NOMO-1 treated with DMSO at 0.1 percent for 48 hours (cell line): ENCODE measurements around the gene OCA2.
"Not testable (repeated sequence)": the region's sequence is repeated elsewhere in the genome, so short reads cannot be mapped to it uniquely, and the experiment has no call there.

Source experiments
- DNase-seq: peaks from one replicate; lab custom pipeline; 2025; ENCODE audit not compliant: unreplicated experiment; lab: John Stamatoyannopoulos, UW

Gene OCA2

DNA sequence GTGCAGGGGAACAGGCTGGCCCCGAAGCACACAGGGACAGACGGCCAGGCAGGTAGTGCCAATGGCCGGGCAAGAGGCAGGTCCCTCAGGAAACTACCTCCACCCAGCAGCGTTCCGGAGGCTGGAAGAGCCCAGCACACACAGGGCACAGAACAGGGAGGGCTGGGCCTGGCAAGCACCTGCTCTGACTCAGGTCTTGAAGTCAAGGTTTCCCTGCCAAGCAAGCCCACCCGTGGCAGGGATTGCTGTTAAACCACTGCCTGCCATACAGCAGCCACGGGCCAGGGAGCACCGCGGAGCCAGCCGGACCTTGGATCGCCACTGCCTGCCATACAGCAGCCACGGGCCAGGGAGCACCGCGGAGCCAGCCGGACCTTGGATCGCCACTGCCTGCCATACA lies 22.5 kb upstream of the OCA2 start:
- DNase-seq = not testable (repeated sequence)

DNA sequence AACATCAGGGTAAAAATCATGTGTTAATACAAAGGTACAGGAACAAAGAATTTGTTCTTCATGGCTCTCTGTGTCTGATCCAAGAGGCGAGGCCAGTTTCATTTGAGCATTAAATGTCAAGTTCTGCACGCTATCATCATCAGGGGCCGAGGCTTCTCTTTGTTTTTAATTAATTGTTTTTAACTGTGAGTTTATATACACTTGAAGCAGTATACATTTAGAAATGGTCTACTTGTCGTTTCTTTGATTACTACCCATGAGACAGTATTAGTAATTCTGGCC lies 21.2 kb upstream of the OCA2 start:
- DNase-seq = no peak

DNA sequence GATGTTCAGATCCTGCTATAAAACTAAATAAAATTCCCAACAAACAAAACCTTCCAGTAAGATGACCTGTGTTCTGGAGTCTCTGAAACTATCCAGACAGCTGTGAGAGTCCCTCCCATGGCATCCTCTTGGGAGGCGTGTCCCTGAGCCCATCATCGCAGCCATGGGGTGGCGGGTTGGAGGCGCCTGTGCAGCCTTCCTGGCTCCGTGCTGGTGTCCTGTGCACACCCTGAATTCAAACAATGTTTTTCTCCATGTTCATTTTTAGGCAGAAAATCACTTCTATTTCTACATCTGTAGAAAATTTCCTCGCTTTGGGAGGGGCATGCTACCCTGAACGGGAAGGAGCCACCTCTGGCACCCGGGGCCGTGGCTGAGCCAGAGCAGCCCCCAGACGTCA lies 19.4 kb upstream of the OCA2 start:
- no peak for DNase-seq

DNA sequence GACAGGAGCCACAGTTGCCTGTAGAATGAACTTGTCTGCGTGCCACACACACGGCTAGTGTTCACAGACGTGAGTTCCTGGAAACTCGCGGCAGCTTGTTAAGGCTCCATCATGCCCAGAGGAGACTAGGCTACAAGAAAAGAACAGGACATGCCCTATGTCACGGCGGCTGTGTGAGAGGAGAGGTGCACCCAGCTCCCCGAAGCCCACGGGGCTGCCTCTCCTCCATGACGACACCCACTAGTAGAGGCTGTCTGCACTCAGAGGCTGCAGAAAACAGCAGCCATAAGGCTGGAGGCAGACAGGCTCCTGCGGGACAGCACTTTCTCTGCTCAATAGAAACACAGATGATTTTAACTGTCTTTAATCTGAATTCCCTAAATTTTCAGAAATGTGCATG lies 19.0 kb upstream of the OCA2 start:
- DNase-seq = no peak

DNA sequence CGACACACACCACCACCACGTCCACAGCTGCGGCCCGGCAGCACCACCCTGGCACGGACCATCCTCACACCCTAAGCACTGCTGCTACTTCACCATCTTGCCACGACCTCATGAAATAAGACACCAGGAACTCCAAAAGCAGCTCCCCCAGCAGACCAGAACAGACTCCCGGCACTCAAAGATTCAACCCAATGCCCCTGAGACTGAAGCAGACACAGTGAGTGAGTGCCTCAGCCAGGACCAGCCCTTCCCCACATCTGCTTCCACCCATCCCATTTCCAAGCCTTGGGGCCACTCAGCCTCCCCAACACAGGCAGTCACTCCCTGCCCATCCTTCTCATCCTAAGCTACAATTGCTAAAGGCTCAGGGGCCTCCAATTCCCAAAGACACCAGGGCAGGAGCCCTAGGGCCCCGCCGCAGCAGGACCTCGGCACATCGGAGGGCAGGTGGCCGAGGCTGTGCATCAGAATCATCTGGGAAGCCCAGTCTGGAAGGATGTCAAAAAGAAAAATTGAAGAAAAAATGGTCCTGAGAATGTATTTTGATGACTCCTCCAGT lies 18.4 kb upstream of the OCA2 start:
- no peak for DNase-seq

DNA sequence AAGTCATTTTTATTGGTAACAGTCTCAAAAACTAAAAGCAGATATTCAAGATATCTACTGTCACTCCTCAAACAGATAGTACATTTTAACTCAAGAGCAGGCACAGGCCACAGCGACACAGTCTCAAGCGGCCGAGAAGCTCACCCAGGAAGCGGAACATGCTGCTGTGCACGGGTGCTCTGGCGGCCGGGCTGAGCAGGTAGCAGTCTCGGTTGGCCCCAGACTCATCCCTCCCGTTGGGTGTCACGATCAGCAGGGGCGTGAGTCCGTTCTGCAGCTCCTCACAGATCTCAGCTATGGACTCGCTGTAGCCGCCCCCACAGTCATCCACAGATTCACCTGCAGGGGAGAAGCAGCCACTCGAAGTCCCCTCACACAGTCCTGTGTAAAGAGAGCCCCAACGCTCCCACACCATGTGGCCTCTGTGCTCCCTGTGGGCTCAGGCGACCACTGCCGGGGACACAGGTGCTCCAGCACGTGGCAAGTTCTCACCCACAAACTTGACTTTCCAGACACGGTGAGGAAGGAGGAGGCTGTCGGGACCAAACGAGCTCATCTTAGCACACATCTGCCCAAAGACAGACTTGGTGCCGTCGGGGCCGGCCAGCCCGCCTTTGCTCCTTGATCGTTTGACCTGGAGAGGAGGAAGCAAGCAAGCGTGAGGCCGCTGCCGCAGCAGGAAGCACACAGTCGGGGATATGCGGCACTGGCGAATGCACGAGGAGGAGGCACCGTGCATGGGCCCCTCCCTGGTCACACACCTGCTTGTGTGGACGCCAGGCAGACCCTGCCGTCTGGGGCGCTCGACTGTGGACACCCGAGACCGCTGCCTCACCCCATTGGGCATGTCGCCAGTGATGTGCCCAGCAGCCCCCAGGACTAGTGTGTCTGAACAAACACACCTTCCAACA lies 17.7 kb upstream of the OCA2 start:
- no peak for DNase-seq

DNA sequence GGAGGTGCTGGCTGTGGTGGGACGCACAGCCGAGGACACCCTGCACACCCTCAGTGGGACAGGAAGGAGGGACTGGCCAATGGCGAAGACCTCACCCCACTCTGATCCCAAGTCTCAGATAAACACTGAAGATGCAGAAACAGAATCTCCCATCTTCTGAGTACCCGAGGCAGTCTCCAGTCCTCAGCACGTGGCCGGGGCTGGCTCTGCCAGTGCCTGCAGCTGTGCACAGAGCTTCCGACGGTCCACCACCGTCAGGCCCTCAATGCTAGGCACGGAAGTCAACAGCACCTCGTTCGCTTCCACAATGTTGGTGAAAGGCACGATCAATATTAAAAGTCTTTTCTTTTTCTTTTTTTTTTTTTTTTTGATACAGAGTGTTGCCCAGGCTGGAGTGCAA lies 16.8 kb upstream of the OCA2 start:
- DNase-seq = no peak

DNA sequence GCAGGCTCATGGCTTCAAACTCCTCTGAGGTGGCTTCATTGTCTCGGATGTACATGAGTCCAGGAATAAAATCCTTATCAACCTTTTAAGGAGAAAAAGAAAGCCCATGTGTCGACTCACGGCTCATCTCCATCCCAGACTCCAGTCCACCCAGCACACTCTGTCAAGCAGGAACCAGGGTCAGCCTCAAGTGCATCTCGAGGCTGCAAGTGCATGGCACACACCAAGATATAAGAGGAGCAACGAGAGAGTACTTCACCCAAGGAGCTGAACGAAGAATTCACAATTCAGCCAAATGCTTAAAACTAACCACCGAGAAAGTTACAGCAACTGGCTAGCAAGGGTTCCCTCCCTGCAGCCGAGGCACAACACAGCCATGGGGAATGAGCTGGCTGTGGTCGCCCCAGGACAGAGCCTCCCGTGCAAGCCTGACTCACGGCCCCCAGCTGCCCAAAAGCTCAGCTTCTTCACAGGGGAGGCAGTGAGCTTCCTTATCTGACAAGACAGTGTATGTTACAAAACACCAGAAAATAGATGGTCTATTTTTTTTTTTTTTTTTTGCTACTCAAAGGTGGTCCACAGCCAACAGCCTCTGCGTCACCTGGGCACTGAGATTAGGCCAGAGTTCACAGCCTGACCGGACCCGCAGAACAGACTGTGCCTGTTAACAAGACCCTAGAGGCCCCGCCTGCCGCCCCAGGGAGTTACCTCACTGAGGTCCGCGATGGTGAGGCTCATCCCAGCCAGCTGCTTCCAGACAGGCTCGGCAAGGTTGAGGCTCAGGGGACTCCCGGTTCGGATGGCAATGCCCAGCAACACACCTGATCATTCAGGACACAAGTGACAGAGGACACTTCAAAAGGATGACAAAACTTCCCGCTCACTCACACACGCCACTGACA lies 15.9 kb upstream of the OCA2 start:
- no peak for DNase-seq

DNA sequence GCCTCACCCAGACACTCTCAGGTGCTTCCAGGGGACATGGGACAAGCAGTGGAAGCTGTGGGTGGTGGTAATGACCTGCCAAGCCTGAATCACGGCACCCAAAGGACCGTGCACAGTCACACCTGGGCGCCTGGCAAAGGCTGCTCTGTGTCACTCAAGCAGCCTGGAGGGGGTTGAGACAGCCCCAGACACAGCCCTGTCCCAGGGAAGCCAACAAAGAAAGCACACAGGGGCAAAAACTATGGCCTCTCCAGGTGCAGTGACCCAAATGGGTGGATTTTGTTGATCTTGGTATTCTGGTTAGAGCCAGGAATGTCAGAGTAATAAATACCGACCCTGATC lies 15.0 kb upstream of the OCA2 start:
- no peak for DNase-seq

DNA sequence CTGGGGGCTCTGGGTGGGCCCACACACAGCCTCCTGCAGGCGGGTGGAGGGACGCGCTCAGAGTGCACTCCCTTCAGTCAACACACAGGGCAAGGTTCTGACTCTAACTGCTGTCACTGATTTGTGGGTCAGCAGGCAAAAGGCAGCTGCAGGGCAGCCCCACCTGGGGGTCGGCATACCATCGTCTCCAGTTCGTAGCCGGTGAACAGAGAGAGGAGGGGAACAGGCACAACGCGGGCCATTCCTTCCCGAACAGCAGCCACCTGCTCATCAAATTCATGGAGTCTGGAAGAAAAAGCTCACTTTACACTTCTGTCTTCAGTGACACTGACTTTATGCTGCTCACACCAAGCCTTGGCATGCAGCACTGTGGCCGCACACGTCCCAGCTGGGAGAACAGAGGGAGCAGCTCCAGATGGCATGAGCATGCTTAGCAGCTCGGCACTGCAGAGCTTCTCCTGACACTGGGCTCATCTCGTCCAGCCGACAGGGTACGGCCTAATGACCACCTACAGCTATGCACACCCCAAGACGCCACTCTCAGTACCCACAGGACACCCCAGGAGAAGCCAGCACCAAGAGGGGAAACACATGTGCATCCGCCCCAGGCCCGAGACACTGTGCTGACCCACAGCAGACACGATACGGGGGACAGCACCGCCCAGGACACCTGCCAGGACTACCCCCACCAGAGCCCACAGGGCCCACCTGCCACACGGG lies 14.4 kb upstream of the OCA2 start:
- DNase-seq = no peak

DNA sequence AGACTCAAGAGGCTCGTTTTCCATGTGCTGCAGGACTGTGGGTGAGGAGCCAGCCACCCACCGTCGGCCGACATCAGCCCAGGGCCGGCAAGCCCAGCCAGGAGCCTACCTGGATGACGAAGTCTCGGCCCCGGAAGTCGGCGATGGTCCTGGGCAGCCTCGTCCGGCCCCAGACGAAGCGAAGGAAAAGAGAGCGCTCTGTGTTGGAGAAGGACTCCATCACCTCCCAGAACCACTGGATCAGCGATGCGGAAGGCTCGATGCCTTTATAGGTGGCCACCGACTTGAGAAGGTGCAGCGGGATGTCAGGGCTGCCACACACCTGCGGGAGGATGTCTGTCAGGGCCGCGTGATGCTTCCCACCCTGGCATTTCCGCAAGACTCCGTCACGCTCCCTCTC lies 13.8 kb upstream of the OCA2 start:
- no peak for DNase-seq

DNA sequence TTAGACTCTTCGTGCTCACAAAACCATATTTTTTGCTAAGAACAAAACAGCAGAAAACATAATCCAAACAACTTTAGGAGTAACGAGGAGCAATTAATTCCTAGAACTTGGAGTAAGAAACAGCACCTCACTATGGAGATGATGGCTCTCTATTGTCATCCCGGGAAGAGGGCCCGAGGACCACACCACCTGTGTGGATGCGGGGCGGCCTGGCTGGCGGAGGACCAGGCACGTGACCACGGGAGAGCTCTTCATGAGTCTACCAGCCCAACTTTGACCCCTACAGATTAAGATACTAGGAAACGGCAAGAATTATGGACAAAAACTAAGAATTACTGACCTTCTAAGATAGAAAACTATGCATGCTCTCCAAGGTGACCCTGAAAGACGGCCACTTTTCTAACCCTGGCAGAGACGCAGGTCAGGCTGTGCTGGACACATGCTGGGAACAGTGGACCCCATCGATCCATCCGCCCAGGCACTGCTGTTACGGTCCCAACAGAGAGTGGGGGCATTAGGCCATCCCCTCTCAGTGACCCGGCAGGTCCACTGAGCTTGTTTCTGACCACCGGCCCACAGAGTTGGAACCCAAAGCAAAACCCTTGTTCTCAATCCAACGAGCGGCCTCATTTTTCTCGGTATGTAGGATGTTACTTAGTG lies 13.1 kb upstream of the OCA2 start:
- no peak for DNase-seq

DNA sequence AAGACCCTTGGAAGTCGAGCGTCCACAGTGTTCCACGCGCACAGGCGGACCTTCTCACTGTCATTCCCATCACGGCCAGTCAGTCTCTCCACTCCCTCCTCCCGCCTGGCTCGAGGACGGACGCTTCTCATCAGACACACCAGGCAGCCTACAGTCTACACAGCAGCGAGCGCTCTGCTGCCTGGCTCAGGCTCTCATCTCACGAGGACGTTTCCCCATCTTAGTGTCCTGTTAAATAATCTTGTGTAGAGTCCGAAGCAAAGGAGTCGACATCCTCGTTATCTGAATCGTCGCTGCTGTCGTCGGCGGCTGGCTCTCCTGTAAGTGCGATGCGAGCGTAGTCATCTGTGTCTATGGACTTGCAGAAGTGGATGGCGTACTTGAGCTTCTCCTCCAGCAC lies 12.4 kb upstream of the OCA2 start:
- no peak for DNase-seq

DNA sequence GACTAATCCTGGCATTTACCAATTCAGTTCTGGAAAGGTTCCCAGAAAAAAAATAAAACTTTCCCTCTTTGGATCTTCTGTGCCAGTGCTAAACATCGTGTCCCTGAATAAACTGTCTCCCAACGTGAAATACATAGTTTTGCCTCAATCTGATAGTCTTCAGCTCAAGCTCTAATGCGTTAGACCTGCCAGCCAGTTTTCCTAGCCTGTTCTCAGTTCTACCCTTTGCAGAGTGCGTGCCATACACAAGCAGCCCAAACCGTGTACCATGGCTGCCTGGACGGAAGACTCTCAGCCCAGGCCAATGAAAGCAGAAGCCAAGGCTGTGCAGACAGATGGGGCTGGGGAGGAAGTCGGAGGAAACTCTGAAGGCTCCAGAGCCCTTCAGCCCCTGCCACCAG lies 11.4 kb upstream of the OCA2 start:
- no peak for DNase-seq

DNA sequence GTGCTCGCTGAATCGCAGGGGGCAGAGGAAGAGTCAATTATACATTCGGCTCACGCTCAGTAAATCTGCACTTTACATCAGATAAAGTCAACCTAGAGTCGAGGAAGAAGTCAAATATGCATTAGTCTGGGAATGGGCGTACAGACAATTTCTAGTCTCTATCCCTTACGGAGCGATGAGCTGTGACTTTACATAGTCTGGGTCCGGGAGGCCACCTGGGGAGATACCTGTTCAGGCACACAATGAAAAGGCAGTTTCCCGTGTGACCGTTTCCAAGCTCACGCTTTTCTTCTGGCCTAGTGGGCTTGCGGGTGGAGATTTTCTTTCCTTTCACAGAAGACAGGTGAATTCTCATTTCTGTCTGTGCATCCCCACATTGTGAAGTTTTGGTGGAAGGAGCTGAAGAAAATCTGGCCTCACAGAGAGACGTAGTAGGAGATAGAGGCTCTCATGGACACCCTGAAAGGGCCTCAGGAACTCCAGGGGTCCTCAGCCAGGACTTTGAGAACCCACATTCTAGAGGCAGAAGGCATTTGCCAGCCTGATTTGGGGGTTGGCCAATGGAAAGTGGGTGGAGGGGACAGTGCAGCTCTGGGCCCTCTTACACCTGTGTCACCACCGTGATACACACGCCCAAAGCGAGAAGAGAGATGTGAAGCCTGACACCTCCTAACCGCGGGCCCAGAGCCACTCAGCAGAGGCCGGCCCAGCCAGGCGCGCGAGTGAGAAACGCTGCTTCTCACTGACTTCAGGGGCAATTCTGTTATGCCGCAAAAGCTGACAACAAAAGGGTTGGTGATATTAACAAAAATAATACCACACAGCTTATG lies 10.7 kb upstream of the OCA2 start:
- no peak for DNase-seq

DNA sequence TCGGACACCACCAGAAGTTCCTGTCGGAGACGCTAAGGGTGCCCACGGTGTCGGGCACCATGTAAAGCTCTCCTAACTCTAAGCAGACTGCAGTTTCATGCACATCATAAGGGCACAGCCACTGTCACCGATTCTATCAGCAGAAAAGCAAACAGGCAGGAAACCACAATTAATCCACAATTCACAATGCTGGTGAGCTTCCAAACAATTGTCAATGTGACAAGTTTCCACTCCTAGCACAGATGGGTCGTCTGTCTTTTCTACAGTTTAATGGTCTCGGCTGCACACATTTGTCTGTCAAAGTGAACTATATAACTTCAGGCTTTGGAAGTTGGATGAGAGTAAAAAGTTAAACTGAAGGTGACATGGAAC lies 8.8 kb upstream of the OCA2 start:
- no peak for DNase-seq

DNA sequence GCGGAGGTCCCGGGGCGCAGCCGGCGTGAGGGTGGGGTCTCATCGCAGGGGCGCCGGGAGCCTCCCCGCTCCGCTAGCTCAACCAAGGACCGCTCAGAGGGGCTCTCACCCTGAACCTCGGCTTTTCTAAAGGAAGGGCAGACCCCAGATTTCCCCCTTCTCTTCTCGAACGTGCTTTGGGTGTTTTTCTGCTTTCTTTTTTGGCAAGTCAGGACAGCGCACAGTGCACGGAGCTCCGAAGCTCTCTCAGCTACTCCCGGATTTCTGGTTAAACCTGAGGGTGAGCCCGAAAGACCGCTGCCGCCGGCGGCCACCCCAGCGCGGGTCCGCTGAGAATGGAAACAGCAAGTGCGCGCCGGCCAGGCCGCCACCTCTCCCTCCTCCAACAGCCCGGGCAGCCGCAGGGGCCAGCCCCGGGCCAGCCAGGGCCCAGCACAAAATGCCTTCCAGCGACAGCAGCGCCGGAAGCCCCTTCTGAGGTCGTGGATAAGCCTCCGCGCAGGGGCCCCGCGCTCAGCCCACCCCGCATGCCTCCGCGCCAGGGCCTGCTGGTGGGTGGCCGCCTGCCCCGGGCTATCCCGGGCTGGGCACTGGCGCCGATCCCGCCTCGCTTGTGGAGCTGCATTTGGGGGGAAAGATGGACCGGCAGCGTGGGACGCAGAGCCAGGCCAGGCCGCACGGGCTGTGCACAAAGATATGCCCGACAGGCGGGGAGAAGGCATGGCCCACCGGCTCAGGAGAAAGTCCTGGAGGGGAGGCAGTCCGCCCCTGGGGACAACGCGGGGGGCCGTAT lies 8.2 kb upstream of the OCA2 start:
- DNase-seq = no peak

DNA sequence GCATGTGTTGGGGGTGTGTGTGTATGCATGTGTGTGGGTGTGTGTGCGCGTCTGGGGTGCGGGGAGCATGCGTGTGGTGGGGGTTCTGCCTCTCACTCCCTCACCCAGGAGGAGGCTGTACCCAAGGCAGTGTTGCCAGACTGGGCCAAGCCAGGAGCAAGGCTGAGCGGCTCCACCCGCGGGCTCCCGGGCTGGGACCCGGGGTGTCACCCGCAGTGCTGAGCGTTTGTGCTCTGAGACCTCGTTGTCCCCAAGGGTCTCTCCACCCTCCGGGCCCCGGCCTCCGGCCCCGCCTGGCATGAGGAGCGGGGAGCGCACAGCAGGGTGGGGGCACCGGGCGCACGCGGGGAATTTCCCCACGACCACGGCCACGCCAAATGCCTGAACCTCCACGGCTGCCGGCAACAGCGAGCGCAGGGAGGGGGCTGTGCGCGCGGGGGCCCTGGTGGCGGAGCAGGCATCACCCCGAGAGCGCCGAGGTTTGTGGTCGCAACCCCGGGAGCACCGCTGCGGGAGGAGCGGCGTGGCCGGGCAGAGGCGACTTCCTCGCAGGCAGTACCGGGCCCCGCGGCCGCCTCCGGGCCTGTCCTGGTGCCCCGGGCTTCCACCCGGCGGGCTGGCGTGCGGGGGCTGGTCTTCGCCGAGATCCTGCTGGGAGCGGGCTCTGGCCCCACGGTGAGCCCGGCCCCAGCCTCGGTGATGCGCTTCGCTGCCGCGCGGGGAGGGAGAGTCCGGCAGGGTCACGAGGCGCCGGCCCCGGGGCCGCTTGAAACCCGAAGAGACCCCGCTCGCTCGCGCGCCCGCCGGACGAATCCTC lies 7.4 kb upstream of the OCA2 start:
- DNase-seq = no peak

DNA sequence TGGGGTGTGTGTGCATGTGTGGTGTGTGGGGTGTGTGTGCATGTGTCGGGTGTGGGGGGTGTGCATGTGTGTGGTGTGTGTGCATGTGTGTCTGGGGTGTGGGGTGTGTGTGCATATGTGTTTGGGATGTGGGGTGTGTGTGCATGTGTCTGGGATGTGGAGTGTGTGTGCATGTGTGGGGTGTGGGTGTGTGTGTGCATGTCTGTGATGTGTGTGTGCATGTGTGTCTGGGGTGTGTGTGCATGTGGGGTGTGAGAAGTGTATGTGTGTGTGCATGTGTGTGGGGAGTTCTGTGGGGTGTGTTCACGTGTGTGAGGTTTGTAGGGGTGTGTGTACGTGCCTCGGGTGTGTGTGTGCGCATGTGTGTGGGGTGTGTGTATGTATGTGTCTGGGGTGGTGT lies 6.7 kb upstream of the OCA2 start:
- no peak for DNase-seq
